ENCODE data around the gene KLC3. TPM values are rescaled to one million over a fixed set of nuclear protein-coding genes. Genes with fewer than 3 reads are reported as not detected.

KLC3 gene
- total and polyA plus RNA-seq, 2 of the 8 experiments (the other 6 are each of a cell fraction or from before 2014, with no cell fraction given), result 1.3 to 2.8 TPM

DNA sequence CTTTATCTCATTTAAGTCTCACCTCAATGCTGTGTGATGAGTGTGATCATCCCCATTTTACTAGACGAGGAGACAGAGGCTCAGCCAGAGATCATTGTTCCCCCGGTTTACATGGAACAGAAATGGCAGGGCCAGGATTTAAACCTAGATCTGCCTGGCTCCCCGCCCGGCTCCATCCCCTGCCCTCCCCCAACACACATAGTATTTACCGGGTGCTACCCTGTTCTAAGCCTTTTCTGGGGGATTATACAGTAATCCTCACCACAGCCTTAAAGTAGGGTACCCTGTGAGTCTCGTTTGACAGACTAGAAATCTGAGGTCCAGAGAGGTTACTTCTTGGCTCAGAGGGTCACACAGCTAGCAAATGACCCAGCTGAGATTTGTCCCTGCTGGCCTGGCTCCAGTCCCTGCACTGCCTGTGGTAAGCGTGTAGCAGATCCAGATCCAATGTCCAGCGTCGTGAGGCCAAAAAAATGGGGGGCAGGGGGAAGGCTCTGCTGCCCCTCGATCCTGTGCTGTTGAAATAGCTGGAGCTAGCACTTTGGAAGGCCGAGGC is 3.8 kb upstream of the KLC3 start (continued):
- TF ChIP-seq, protein P1, sequence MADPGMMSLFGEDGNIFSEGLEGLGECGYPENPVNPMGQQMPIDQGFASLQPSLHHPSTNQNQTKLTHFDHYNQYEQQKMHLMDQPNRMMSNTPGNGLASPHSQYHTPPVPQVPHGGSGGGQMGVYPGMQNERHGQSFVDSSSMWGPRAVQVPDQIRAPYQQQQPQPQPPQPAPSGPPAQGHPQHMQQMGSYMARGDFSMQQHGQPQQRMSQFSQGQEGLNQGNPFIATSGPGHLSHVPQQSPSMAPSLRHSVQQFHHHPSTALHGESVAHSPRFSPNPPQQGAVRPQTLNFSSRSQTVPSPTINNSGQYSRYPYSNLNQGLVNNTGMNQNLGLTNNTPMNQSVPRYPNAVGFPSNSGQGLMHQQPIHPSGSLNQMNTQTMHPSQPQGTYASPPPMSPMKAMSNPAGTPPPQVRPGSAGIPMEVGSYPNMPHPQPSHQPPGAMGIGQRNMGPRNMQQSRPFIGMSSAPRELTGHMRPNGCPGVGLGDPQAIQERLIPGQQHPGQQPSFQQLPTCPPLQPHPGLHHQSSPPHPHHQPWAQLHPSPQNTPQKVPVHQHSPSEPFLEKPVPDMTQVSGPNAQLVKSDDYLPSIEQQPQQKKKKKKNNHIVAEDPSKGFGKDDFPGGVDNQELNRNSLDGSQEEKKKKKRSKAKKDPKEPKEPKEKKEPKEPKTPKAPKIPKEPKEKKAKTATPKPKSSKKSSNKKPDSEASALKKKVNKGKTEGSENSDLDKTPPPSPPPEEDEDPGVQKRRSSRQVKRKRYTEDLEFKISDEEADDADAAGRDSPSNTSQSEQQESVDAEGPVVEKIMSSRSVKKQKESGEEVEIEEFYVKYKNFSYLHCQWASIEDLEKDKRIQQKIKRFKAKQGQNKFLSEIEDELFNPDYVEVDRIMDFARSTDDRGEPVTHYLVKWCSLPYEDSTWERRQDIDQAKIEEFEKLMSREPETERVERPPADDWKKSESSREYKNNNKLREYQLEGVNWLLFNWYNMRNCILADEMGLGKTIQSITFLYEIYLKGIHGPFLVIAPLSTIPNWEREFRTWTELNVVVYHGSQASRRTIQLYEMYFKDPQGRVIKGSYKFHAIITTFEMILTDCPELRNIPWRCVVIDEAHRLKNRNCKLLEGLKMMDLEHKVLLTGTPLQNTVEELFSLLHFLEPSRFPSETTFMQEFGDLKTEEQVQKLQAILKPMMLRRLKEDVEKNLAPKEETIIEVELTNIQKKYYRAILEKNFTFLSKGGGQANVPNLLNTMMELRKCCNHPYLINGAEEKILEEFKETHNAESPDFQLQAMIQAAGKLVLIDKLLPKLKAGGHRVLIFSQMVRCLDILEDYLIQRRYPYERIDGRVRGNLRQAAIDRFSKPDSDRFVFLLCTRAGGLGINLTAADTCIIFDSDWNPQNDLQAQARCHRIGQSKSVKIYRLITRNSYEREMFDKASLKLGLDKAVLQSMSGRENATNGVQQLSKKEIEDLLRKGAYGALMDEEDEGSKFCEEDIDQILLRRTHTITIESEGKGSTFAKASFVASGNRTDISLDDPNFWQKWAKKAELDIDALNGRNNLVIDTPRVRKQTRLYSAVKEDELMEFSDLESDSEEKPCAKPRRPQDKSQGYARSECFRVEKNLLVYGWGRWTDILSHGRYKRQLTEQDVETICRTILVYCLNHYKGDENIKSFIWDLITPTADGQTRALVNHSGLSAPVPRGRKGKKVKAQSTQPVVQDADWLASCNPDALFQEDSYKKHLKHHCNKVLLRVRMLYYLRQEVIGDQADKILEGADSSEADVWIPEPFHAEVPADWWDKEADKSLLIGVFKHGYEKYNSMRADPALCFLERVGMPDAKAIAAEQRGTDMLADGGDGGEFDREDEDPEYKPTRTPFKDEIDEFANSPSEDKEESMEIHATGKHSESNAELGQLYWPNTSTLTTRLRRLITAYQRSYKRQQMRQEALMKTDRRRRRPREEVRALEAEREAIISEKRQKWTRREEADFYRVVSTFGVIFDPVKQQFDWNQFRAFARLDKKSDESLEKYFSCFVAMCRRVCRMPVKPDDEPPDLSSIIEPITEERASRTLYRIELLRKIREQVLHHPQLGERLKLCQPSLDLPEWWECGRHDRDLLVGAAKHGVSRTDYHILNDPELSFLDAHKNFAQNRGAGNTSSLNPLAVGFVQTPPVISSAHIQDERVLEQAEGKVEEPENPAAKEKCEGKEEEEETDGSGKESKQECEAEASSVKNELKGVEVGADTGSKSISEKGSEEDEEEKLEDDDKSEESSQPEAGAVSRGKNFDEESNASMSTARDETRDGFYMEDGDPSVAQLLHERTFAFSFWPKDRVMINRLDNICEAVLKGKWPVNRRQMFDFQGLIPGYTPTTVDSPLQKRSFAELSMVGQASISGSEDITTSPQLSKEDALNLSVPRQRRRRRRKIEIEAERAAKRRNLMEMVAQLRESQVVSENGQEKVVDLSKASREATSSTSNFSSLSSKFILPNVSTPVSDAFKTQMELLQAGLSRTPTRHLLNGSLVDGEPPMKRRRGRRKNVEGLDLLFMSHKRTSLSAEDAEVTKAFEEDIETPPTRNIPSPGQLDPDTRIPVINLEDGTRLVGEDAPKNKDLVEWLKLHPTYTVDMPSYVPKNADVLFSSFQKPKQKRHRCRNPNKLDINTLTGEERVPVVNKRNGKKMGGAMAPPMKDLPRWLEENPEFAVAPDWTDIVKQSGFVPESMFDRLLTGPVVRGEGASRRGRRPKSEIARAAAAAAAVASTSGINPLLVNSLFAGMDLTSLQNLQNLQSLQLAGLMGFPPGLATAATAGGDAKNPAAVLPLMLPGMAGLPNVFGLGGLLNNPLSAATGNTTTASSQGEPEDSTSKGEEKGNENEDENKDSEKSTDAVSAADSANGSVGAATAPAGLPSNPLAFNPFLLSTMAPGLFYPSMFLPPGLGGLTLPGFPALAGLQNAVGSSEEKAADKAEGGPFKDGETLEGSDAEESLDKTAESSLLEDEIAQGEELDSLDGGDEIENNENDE (IDR thresholded peaks at IDR 0.05; ENCODE audit: insufficient replicate concordance, low read length), result no peak
- TF ChIP-seq RNF2 (IDR thresholded peaks at IDR 0.05; ENCODE audit: borderline replicate concordance, low read depth, low read length, missing control alignments, poor library complexity, severe bottlenecking), result no peak
- TF ChIP-seq RBBP5 (IDR thresholded peaks at IDR 0.05; ENCODE audit: borderline replicate concordance, low read depth, low read length), result no peak
- TF ChIP-seq EZH2 (IDR thresholded peaks at IDR 0.05; ENCODE audit: low read depth, low read length, severe bottlenecking), result no peak
- no peak for TF ChIP-seq ATF2 (IDR thresholded peaks at IDR 0.05; ENCODE audit: low read length)
- TF ChIP-seq SP4 (IDR thresholded peaks at IDR 0.05; ENCODE audit: low read length), result no peak

All from H1 (cell line).